ENCODE results near the gene SCAPER.
"Not testable (repeated sequence)": the region's sequence is repeated elsewhere in the genome, so short reads cannot be mapped to it uniquely, and the experiment has no call there.

Gene SCAPER

GRCh38 chr15:76795217-76795616 is 109.9 kb downstream of the SCAPER start:
- no peak for DNase-seq (ENCODE audit: extremely low read depth in 1 of 2, low read depth in 1 of 2)

GRCh38 chr15:76793162-76793561 is 112.0 kb downstream of the SCAPER start:
- no peak for DNase-seq (ENCODE audit: extremely low read depth in 1 of 2, low read depth in 1 of 2)

GRCh38 chr15:76791511-76791910 is 113.6 kb downstream of the SCAPER start:
- no peak for DNase-seq (ENCODE audit: extremely low read depth in 1 of 2, low read depth in 1 of 2)

GRCh38 chr15:76787273-76787672 is 117.9 kb downstream of the SCAPER start:
- no peak for DNase-seq (ENCODE audit: extremely low read depth in 1 of 2, low read depth in 1 of 2)

- no peak for DNase-seq (ENCODE audit: extremely low read depth in 1 of 2, low read depth in 1 of 2)
These were observed 128.2 kb downstream of the SCAPER start for GRCh38 chr15:76776969-76777368.

GRCh38 chr15:76776480-76776879 is 128.7 kb downstream of the SCAPER start:
- DNase-seq (ENCODE audit: extremely low read depth in 1 of 2, low read depth in 1 of 2) = no peak

GRCh38 chr15:76773234-76773633 is 131.9 kb downstream of the SCAPER start:
- DNase-seq (ENCODE audit: extremely low read depth in 1 of 2, low read depth in 1 of 2) = no peak

- no peak for DNase-seq (ENCODE audit: extremely low read depth in 1 of 2, low read depth in 1 of 2)
These were observed 132.4 kb downstream of the SCAPER start for GRCh38 chr15:76772776-76773175.

- no peak for DNase-seq (ENCODE audit: extremely low read depth in 1 of 2, low read depth in 1 of 2)
These were observed 141.1 kb downstream of the SCAPER start for GRCh38 chr15:76764004-76764403.

- DNase-seq (ENCODE audit: extremely low read depth in 1 of 2, low read depth in 1 of 2) = no peak
These were observed 141.6 kb downstream of the SCAPER start for GRCh38 chr15:76763554-76763953.

- DNase-seq (ENCODE audit: extremely low read depth in 1 of 2, low read depth in 1 of 2) = no peak
These were observed 148.8 kb downstream of the SCAPER start for GRCh38 chr15:76756381-76756780.

GRCh38 chr15:76753771-76754170 is 151.4 kb downstream of the SCAPER start:
- DNase-seq (ENCODE audit: extremely low read depth in 1 of 2, low read depth in 1 of 2) = no peak

- no peak for DNase-seq (ENCODE audit: extremely low read depth in 1 of 2, low read depth in 1 of 2)
These were observed 152.0 kb downstream of the SCAPER start for GRCh38 chr15:76753131-76753530.

GRCh38 chr15:76752549-76752948 is 152.6 kb downstream of the SCAPER start:
- no peak for DNase-seq (ENCODE audit: extremely low read depth in 1 of 2, low read depth in 1 of 2)

GRCh38 chr15:76737573-76737972 is 167.6 kb downstream of the SCAPER start:
- DNase-seq (ENCODE audit: extremely low read depth in 1 of 2, low read depth in 1 of 2) = no peak

GRCh38 chr15:76732321-76732720 is 172.8 kb downstream of the SCAPER start:
- DNase-seq (ENCODE audit: extremely low read depth in 1 of 2, low read depth in 1 of 2) = not testable (repeated sequence)

GRCh38 chr15:76730262-76730661 is 174.9 kb downstream of the SCAPER start:
- DNase-seq (ENCODE audit: extremely low read depth in 1 of 2, low read depth in 1 of 2) = no peak

GRCh38 chr15:76718863-76719262 is 186.3 kb downstream of the SCAPER start:
- no peak for DNase-seq (ENCODE audit: extremely low read depth in 1 of 2, low read depth in 1 of 2)

GRCh38 chr15:76714950-76715349 is 190.2 kb downstream of the SCAPER start:
- no peak for DNase-seq (ENCODE audit: extremely low read depth in 1 of 2, low read depth in 1 of 2)

GRCh38 chr15:76711351-76711827 is 193.8 kb downstream of the SCAPER start:
- no peak for DNase-seq (ENCODE audit: extremely low read depth in 1 of 2, low read depth in 1 of 2)

- DNase-seq (ENCODE audit: extremely low read depth in 1 of 2, low read depth in 1 of 2) = not testable (repeated sequence)
These were observed 201.1 kb downstream of the SCAPER start for GRCh38 chr15:76704032-76704431.

GRCh38 chr15:76696840-76697239 is 208.3 kb downstream of the SCAPER start:
- no peak for DNase-seq (ENCODE audit: extremely low read depth in 1 of 2, low read depth in 1 of 2)

- not testable (repeated sequence) for DNase-seq (ENCODE audit: extremely low read depth in 1 of 2, low read depth in 1 of 2)
These were observed 212.6 kb downstream of the SCAPER start for GRCh38 chr15:76692546-76692945.

Data from activated CD8-positive, alpha-beta memory T cell treated with anti-CD3 and anti-CD28 coated beads for 1 hour (primary cell).